NCI-H446 (cell line): ENCODE measurements around the gene CSAD.

Experiments
- DNase-seq, 2 experiments: peaks; one replicate each; lab custom pipeline; 2025; lab: John Stamatoyannopoulos, UW

The CSAD gene

GRCh38 chr12:53180220-53180930 is at the start of gene CSAD, which contains the start of gene ZNF740:
TSS of gene CSAD (minus strand) at chr12:53180925. CDS start at chr12:53173470, 7,455 bp downstream.
TSS of gene ZNF740 (plus strand) at chr12:53180722. CDS start at chr12:53181984, 1,262 bp downstream.
- DNase-seq, result peak; percentile 96 to 97

- no peak for DNase-seq
Observed at GRCh38 chr12:53230108-53230845, 49.6 kb upstream of the CSAD start.

- DNase-seq, result no peak
Observed at GRCh38 chr12:53229454-53229853, 48.7 kb upstream of the CSAD start.

- no peak for DNase-seq
Observed at GRCh38 chr12:53227836-53228235, 47.1 kb upstream of the CSAD start.

GRCh38 chr12:53227341-53227740 is 46.6 kb upstream of the CSAD start:
- DNase-seq, result no peak

GRCh38 chr12:53226815-53227214 is 46.1 kb upstream of the CSAD start:
- no peak for DNase-seq

GRCh38 chr12:53225635-53226424 is 45.1 kb upstream of the CSAD start:
- DNase-seq, result no peak

- no peak for DNase-seq
Observed at GRCh38 chr12:53224897-53225634, 44.3 kb upstream of the CSAD start.

GRCh38 chr12:53224061-53224896 is 43.6 kb upstream of the CSAD start:
- peak in 1 of 2 experiments; percentile 38 for DNase-seq

GRCh38 chr12:53223389-53224060 is 42.8 kb upstream of the CSAD start:
- DNase-seq, result no peak

- no peak for DNase-seq
Observed at GRCh38 chr12:53222806-53223261, 42.1 kb upstream of the CSAD start.

GRCh38 chr12:53222170-53222721 is 41.5 kb upstream of the CSAD start:
- no peak for DNase-seq

GRCh38 chr12:53221203-53222080 is 40.7 kb upstream of the CSAD start:
- peak in 1 of 2 experiments; percentile 51 for DNase-seq

GRCh38 chr12:53220694-53221202 is 40.0 kb upstream of the CSAD start:
- DNase-seq, result peak; percentile 37 to 85

GRCh38 chr12:53219956-53220693 is 39.4 kb upstream of the CSAD start:
- no peak for DNase-seq

- DNase-seq, result no peak
Observed at GRCh38 chr12:53219292-53219955, 38.7 kb upstream of the CSAD start.

- no peak for DNase-seq
Observed at GRCh38 chr12:53218551-53219291, 38.0 kb upstream of the CSAD start.
